ENCODE data around the gene HTR1A.

Gene HTR1A

GRCh38 chr5:63962279-63962678, at the start of gene HTR1A:
HTR1A (minus strand) TSS chr5:63962445; CDS start chr5:63961719, 726 bp downstream.
- DNase-seq, result no peak

- no peak for DNase-seq
Measured at GRCh38 chr5:64003966-64004365, 41.7 kb upstream of the HTR1A start.

GRCh38 chr5:64000096-64000495, 37.9 kb upstream of the HTR1A start:
- no peak for DNase-seq

GRCh38 chr5:63987053-63987452, 24.8 kb upstream of the HTR1A start:
- DNase-seq, result no peak

- no peak for DNase-seq
Measured at GRCh38 chr5:63981864-63982263, 19.6 kb upstream of the HTR1A start.

- DNase-seq, result no peak
Measured at GRCh38 chr5:63963926-63964325, 1.7 kb upstream of the HTR1A start.

- DNase-seq, result peak; percentile 12
Measured at GRCh38 chr5:63963080-63963735, 963 bp upstream of the HTR1A start.

GRCh38 chr5:63961598-63962161, 565 bp downstream of the HTR1A start:
- no peak for DNase-seq

- no peak for DNase-seq
Measured at GRCh38 chr5:63961125-63961597, 1.1 kb downstream of the HTR1A start.

GRCh38 chr5:63960646-63961045, 1.6 kb downstream of the HTR1A start:
- DNase-seq, result no peak

GRCh38 chr5:63959177-63959982, 2.9 kb downstream of the HTR1A start:
- DNase-seq, result no peak

- no peak for DNase-seq
Measured at GRCh38 chr5:63958654-63959053, 3.6 kb downstream of the HTR1A start.

- DNase-seq, result no peak
Measured at GRCh38 chr5:63957617-63958016, 4.6 kb downstream of the HTR1A start.

GRCh38 chr5:63953217-63953616, 9.0 kb downstream of the HTR1A start:
- no peak for DNase-seq

GRCh38 chr5:63935103-63935502, 27.1 kb downstream of the HTR1A start:
- DNase-seq, result no peak

- DNase-seq, result no peak
Measured at GRCh38 chr5:63931836-63932235, 30.4 kb downstream of the HTR1A start.

GRCh38 chr5:63928451-63928850, 33.8 kb downstream of the HTR1A start:
- no peak for DNase-seq

- no peak for DNase-seq
Measured at GRCh38 chr5:63923914-63924313, 38.3 kb downstream of the HTR1A start.

- no peak for DNase-seq
Measured at GRCh38 chr5:63919763-63920478, 42.3 kb downstream of the HTR1A start.

GRCh38 chr5:63916786-63917185, 45.5 kb downstream of the HTR1A start:
- DNase-seq, result no peak

- DNase-seq, result no peak
Measured at GRCh38 chr5:63911871-63912270, 50.4 kb downstream of the HTR1A start.

Data from SIG-M5 (cell line).